ENCODE results near the gene TEX26.

GRCh38 chr13:31008400-31009115, 76.1 kb downstream of the TEX26 start:
- no peak for TF ChIP-seq ZNF48 (tag by site-specific recombination; IDR thresholded peaks at IDR 0.05)
- no peak for TF ChIP-seq CTCF (tag by site-specific recombination; IDR thresholded peaks at IDR 0.05)
- no peak for TF ChIP-seq ZNF274 (IDR thresholded peaks at IDR 0.05; ENCODE audit: low read length)
- no peak for TF ChIP-seq ZNF274 (tag by site-specific recombination; IDR thresholded peaks at IDR 0.05; ENCODE audit: borderline replicate concordance)
- no peak for TF ChIP-seq ZNF146 (tag by site-specific recombination; IDR thresholded peaks at IDR 0.05)
- no peak for TF ChIP-seq HOXA7 (CRISPR knock-in tag; IDR thresholded peaks at IDR 0.05; ENCODE audit: borderline replicate concordance)
- no peak for TF ChIP-seq ZNF24 (tag by site-specific recombination; IDR thresholded peaks at IDR 0.05)
- TF ChIP-seq ZNF544 (tag by site-specific recombination; IDR thresholded peaks at IDR 0.05) = no peak
- TF ChIP-seq ZNF18 (tag by site-specific recombination; IDR thresholded peaks at IDR 0.05) = no peak
- TF ChIP-seq ZBTB7A (tag by site-specific recombination; IDR thresholded peaks at IDR 0.05; ENCODE audit: low read depth) = no peak
- no peak for TF ChIP-seq ZBTB11 (tag by site-specific recombination; conservative IDR thresholded peaks at IDR 0.05; ENCODE audit: low read depth)
- no peak for TF ChIP-seq ZNF776 (tag by site-specific recombination; IDR thresholded peaks at IDR 0.05; ENCODE audit: borderline replicate concordance)
- TF ChIP-seq ELK4 (IDR thresholded peaks at IDR 0.05; ENCODE audit: borderline replicate concordance, low read depth, low read length) = no peak
- no peak for TF ChIP-seq ZBTB44 (tag by site-specific recombination; IDR thresholded peaks at IDR 0.05)
- TF ChIP-seq ZBTB26 (tag by site-specific recombination; optimal IDR thresholded peaks at IDR 0.05) = no peak
